Stimulated activated effector memory CD8-positive, alpha-beta T cell treated with anti-CD3 and anti-CD28 coated beads, Interleukin-12 subunit alpha, Interleukin-12 subunit beta, amount 100 ng/mL, for 72 hours (primary cell): ENCODE data around the gene RASA2.
A peak's percentile ranks its signal among the peaks of the same experiment; 100 is the strongest.

ENCODE experiments used
- ATAC-seq: fragments of 150-1000 bp; cut with Tn5 transposase; 2 replicates; pipeline ENCODE4 v1.10.0; 2021
- DNase-seq, 2 donors: peaks; one replicate each; pipeline ENCODE4 v3.0.0; 2021 to 2022; ENCODE audit warnings: low spot score in 2 of 2
- H3K27ac Mint-ChIP-seq: one replicate; pipeline ENCODE4 v1.8.0; 2022; ENCODE audit warnings: mild to moderate bottlenecking, mixed read lengths
- H3K36me3 Mint-ChIP-seq: one replicate; pipeline ENCODE4 v1.8.0; 2022; ENCODE audit warnings: mild to moderate bottlenecking, mixed read lengths
- H3K4me1 Mint-ChIP-seq: one replicate; pipeline ENCODE4 v1.8.0; 2022; ENCODE audit warnings: mixed read lengths
- H3K4me3 Mint-ChIP-seq: one replicate; pipeline ENCODE4 v1.8.0; 2022; ENCODE audit warnings: mild to moderate bottlenecking, mixed read lengths
- H3K9me3 Mint-ChIP-seq: one replicate; pipeline ENCODE4 v1.8.0; 2022; ENCODE audit warnings: mixed read lengths

The RASA2 gene

GRCh38 chr3:141452773-141453172 lies 34.1 kb upstream of the RASA2 start:
- no peak overlapping the region for H3K27ac Mint-ChIP-seq
- H3K4me3 Mint-ChIP-seq: no peak overlapping the region
- no peak for ATAC-seq
- DNase-seq: peak in 1 of 2 donors; percentile 30
- H3K36me3 Mint-ChIP-seq: peaks cover 25% of the 10 kb centered on the region
- no peaks in the 10 kb centered on the region for H3K9me3 Mint-ChIP-seq
- H3K4me1 Mint-ChIP-seq: peaks cover 18% of the 10 kb centered on the region

GRCh38 chr3:141454054-141454453 lies 32.8 kb upstream of the RASA2 start:
- DNase-seq (peak in 1 of 2 donors; percentile 20), ATAC-seq (no peak)
- peaks cover 18% of the 10 kb centered on the region for H3K4me1 Mint-ChIP-seq
- no peak overlapping the region for H3K4me3 Mint-ChIP-seq
- H3K27ac Mint-ChIP-seq: peak overlapping the region; percentile 58
- peaks cover 12% of the 10 kb centered on the region for H3K36me3 Mint-ChIP-seq
- no peaks in the 10 kb centered on the region for H3K9me3 Mint-ChIP-seq

GRCh38 chr3:141454906-141455602 lies 31.8 kb upstream of the RASA2 start:
- Mint-ChIP-seq H3K4me3 (no peak overlapping the region), H3K36me3 (peaks cover 5% of the 10 kb centered on the region), H3K9me3 (no peaks in the 10 kb centered on the region), H3K4me1 (peaks cover 20% of the 10 kb centered on the region), H3K27ac (no peak overlapping the region)
- DNase-seq (peak in 1 of 2 donors; percentile 61), ATAC-seq (peak; percentile 93)

GRCh38 chr3:141455603-141456300 lies 31.1 kb upstream of the RASA2 start:
- Mint-ChIP-seq H3K4me1 (peaks cover 25% of the 10 kb centered on the region), H3K36me3 (peaks cover 5% of the 10 kb centered on the region), H3K4me3 (no peak overlapping the region), H3K9me3 (no peaks in the 10 kb centered on the region), H3K27ac (no peak overlapping the region)
- ATAC-seq (no peak), DNase-seq (peak in 1 of 2 donors; percentile 42)

- no peaks in the 10 kb centered on the region for H3K9me3 Mint-ChIP-seq
- no peak overlapping the region for H3K4me3 Mint-ChIP-seq
- no peak overlapping the region for H3K27ac Mint-ChIP-seq
- ATAC-seq (no peak), DNase-seq (peak in 1 of 2 donors; percentile 40)
- H3K36me3 Mint-ChIP-seq: no peaks in the 10 kb centered on the region
- peaks cover 20% of the 10 kb centered on the region for H3K4me1 Mint-ChIP-seq
Observed at GRCh38 chr3:141456301-141456625, 30.6 kb upstream of the RASA2 start.

- Mint-ChIP-seq H3K4me1 (peaks cover 20% of the 10 kb centered on the region), H3K4me3 (no peak overlapping the region), H3K27ac (no peak overlapping the region), H3K36me3 (no peaks in the 10 kb centered on the region), H3K9me3 (no peaks in the 10 kb centered on the region)
- DNase-seq (peak in 1 of 2 donors; percentile 36), ATAC-seq (no peak)
Observed at GRCh38 chr3:141457624-141458236, 29.1 kb upstream of the RASA2 start.

GRCh38 chr3:141459008-141459407 lies 27.8 kb upstream of the RASA2 start:
- ATAC-seq (no peak), DNase-seq (peak in 1 of 2 donors; percentile 46)
- H3K27ac Mint-ChIP-seq: no peak overlapping the region
- no peak overlapping the region for H3K4me3 Mint-ChIP-seq
- no peaks in the 10 kb centered on the region for H3K36me3 Mint-ChIP-seq
- no peaks in the 10 kb centered on the region for H3K9me3 Mint-ChIP-seq
- peaks cover 19% of the 10 kb centered on the region for H3K4me1 Mint-ChIP-seq

GRCh38 chr3:141460097-141460704 lies 26.6 kb upstream of the RASA2 start:
- H3K4me1 Mint-ChIP-seq: peaks cover 8% of the 10 kb centered on the region
- peaks cover 3% of the 10 kb centered on the region for H3K9me3 Mint-ChIP-seq
- ATAC-seq (peak; percentile 99), DNase-seq (peak; percentile 77 to 91)
- no peaks in the 10 kb centered on the region for H3K36me3 Mint-ChIP-seq
- no peak overlapping the region for H3K4me3 Mint-ChIP-seq
- no peak overlapping the region for H3K27ac Mint-ChIP-seq

GRCh38 chr3:141462176-141462859 lies 24.5 kb upstream of the RASA2 start:
- Mint-ChIP-seq H3K27ac (no peak overlapping the region), H3K9me3 (peaks cover 3% of the 10 kb centered on the region), H3K4me1 (peaks cover 8% of the 10 kb centered on the region), H3K4me3 (no peak overlapping the region), H3K36me3 (no peaks in the 10 kb centered on the region)
- peak in 1 of 2 donors; percentile 43 for DNase-seq
- no peak for ATAC-seq

GRCh38 chr3:141465221-141465620 lies 21.6 kb upstream of the RASA2 start:
- Mint-ChIP-seq H3K4me3 (no peak overlapping the region), H3K27ac (no peak overlapping the region), H3K36me3 (no peaks in the 10 kb centered on the region), H3K9me3 (peaks cover 3% of the 10 kb centered on the region), H3K4me1 (peaks cover 4% of the 10 kb centered on the region)
- ATAC-seq: no peak
- DNase-seq: no peak

GRCh38 chr3:141466633-141467169 lies 20.1 kb upstream of the RASA2 start:
- Mint-ChIP-seq H3K27ac (no peak overlapping the region), H3K36me3 (no peaks in the 10 kb centered on the region), H3K9me3 (peaks cover 3% of the 10 kb centered on the region), H3K4me1 (no peaks in the 10 kb centered on the region), H3K4me3 (no peak overlapping the region)
- ATAC-seq (no peak), DNase-seq (no peak)

- no peak for DNase-seq
- no peak for ATAC-seq
- Mint-ChIP-seq H3K9me3 (no peaks in the 10 kb centered on the region), H3K27ac (no peak overlapping the region), H3K4me1 (no peaks in the 10 kb centered on the region), H3K36me3 (no peaks in the 10 kb centered on the region), H3K4me3 (no peak overlapping the region)
Observed at GRCh38 chr3:141469720-141470119, 17.1 kb upstream of the RASA2 start.

- Mint-ChIP-seq H3K9me3 (no peaks in the 10 kb centered on the region), H3K4me3 (no peak overlapping the region), H3K27ac (peak overlapping the region; percentile 13), H3K36me3 (peaks cover 1% of the 10 kb centered on the region), H3K4me1 (peaks cover 14% of the 10 kb centered on the region)
- ATAC-seq (no peak), DNase-seq (no peak)
Observed at GRCh38 chr3:141471160-141471559, 15.7 kb upstream of the RASA2 start.

- no peak for DNase-seq
- Mint-ChIP-seq H3K27ac (peak overlapping the region; percentile 33), H3K4me1 (peaks cover 40% of the 10 kb centered on the region)
Observed at GRCh38 chr3:141476033-141476432, 10.8 kb upstream of the RASA2 start.

GRCh38 chr3:141477224-141477623 lies 9.6 kb upstream of the RASA2 start:
- Mint-ChIP-seq H3K27ac (no peak overlapping the region), H3K9me3 (no peaks in the 10 kb centered on the region), H3K36me3 (peaks cover 4% of the 10 kb centered on the region), H3K4me3 (no peak overlapping the region), H3K4me1 (peaks cover 40% of the 10 kb centered on the region)
- ATAC-seq (peak; percentile 26), DNase-seq (no peak)

More at GRCh38 chr3:141476033-141476432, 10.8 kb upstream of the RASA2 start:
- peak; percentile 60 for ATAC-seq
- Mint-ChIP-seq H3K9me3 (no peaks in the 10 kb centered on the region), H3K36me3 (peaks cover 4% of the 10 kb centered on the region), H3K4me3 (peak overlapping the region; percentile 12)
